Measurements from ENCODE around the gene SYNE3. TPM values are rescaled to one million over a fixed set of nuclear protein-coding genes. Genes with fewer than 3 reads are reported as not detected.
A peak's percentile ranks its signal among the peaks of the same experiment; 100 is the strongest.

SYNE3 gene
- total and polyA plus RNA-seq, 12 donors: 1.8 to 24.8 (median 10.8) TPM

DNA sequence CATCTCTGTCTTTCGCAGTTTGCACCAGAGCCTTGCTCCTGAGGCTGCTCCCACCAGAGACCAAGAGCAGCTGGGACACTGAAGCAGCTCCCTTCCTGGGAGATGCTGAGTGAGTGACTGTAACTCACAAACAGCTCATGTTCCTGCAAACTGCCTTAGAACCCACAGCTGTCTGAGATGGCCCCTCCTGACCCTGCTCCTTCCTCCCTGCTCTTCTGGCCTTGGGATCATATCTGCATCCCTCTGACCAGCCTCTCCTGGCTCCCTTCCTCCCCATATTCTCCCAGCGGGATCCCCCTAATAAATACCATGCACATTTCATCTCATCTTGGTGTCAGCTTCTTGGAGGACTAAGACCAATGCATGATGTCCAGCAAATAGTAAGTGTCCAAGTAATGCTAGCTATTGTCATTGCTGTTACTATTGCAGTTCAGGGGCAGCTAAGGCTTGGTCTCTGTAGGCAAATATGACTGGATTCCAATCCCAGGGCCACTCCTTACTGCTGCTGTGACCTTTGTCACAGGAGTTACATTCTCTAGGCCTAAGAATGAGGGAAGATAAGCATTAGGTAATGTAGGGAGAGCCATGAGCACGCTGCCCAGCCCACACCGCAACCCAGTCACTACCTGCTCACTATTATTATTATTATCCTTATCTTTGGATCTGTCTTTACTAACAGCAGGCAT, 47.9 kb downstream of the SYNE3 start:
- Histone ChIP-seq H3K4me3 (no peak overlapping the region), H3K27me3 (no peaks in the 10 kb centered on the region), H3K4me1 (replicated peaks in 1 of 2) (peaks cover 0 to 7% of the 10 kb centered on the region in 2 donors), H3K9me3 (replicated peaks in 1 of 3) (no peaks in the 10 kb centered on the region), H3K27ac (no peak overlapping the region), H3K36me3 (replicated peaks in 1 of 2) (peaks cover 0 to 3% of the 10 kb centered on the region in 2 donors)
- 81 to 97% (median 91%) methylated on average over 4 of the region's 4 CpGs for WGBS, 4 donors
- TF ChIP-seq POLR2A (IDR thresholded peaks at IDR 0.05) (no peak), CTCF (IDR thresholded peaks at IDR 0.05) (no peak)
- intact Hi-C loops (cut with DNase I): no loop called here
- no peak for DNase-seq

DNA sequence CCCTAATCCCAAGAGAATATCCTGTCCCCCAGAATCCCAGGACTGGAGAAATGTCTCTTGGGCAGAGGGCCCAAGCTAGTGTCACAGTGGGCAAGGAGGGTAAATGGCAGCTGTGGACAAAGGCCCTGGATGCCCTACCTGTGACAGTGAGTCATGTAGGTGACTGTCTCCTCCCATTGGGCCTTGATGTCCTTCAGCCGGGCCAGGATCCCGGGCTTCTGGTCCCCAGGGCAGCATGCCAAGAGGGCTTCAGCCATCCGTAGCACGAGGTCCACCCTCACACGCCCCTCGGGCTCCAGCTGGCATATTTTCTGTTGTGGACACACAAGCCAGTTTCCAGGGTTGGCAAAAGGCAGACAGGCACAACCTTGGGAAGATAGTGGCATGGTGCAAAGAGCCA, 48.8 kb downstream of the SYNE3 start:
- WGBS, 4 donors: 17 to 36% (median 29%) methylated on average over 2 to 6 of the region's 6 CpGs; no CpG with 5 or more reads in 1 of the 4 donors
- intact Hi-C loops (cut with DNase I): no loop called here
- peaks cover 0 to 7% of the 10 kb centered on the region in 2 donors for H3K4me1 ChIP-seq (replicated peaks in 1 of 2)
- H3K27me3 ChIP-seq: no peaks in the 10 kb centered on the region
- no peak overlapping the region for H3K27ac ChIP-seq
- no peak for TF ChIP-seq POLR2A (IDR thresholded peaks at IDR 0.05)
- no peak for TF ChIP-seq CTCF (IDR thresholded peaks at IDR 0.05)
- DNase-seq: peak in 6 of 7 donors; percentile 43 to 65 (median 52)
- H3K36me3 ChIP-seq (replicated peaks in 1 of 2): peaks cover 0 to 3% of the 10 kb centered on the region in 2 donors
- H3K9me3 ChIP-seq (replicated peaks in 1 of 3): no peaks in the 10 kb centered on the region
- H3K4me3 ChIP-seq: no peak overlapping the region

GRCh38 chr14:95467232-95467631, 49.2 kb downstream of the SYNE3 start:
- Histone ChIP-seq H3K36me3 (replicated peaks in 1 of 2) (peaks cover 0 to 3% of the 10 kb centered on the region in 2 donors), H3K27me3 (no peaks in the 10 kb centered on the region), H3K4me1 (replicated peaks in 1 of 2) (peaks cover 0 to 7% of the 10 kb centered on the region in 2 donors), H3K4me3 (no peak overlapping the region), H3K27ac (no peak overlapping the region), H3K9me3 (replicated peaks in 1 of 3) (no peaks in the 10 kb centered on the region)
- intact Hi-C loops (cut with DNase I): no loop called here
- no peak for TF ChIP-seq POLR2A (IDR thresholded peaks at IDR 0.05)
- no peak for TF ChIP-seq CTCF (IDR thresholded peaks at IDR 0.05)
- WGBS, 4 donors: 84 to 95% (median 93%) methylated on average over 6 of the region's 6 CpGs
- no peak for DNase-seq

Small RNAs within 50 kb of the gene (small RNA-seq; reads per million reads assigned to genes)
- gene SCARNA13: 0.58 to 4.2 reads per million in 2 donors

Other genes with a start within 250 kb of the SYNE3 start
- 1 to 10 TPM; 3.7 to 9.5 (median 5.4) TPM for gene CLMN, start 196.7 kb downstream of the SYNE3 start, total RNA-seq
- 1 to 10 TPM; 2.7 to 2.9 (median 2.9) TPM for gene CLMN, start 196.7 kb downstream of the SYNE3 start, polyA plus RNA-seq
- gene GLRX5, start 18.4 kb upstream of the SYNE3 start, total RNA-seq: 100 to 1,000 TPM in 1 of 9 donors, 10 to 100 TPM in 8; 45.3 to 128 (median 79.5) TPM
- gene GLRX5, start 18.4 kb upstream of the SYNE3 start, polyA plus RNA-seq: 100 to 1,000 TPM in 1 of 3 donors, 10 to 100 TPM in 2; 32.7 to 134 (median 57.6) TPM
- gene TCL1B, start 169.8 kb upstream of the SYNE3 start, total RNA-seq: under 1 TPM in 1 of 9 donors, not detected in 8; 0.06 TPM
- gene TCL1B, start 169.8 kb upstream of the SYNE3 start, polyA plus RNA-seq: under 1 TPM in 1 of 3 donors, not detected in 2; 0.13 TPM
- under 1 TPM in 2 of 9 donors, not detected in 7; 0.22 to 0.33 TPM for gene TCL1A, start 197.5 kb upstream of the SYNE3 start, total RNA-seq
- gene TCL1A, start 197.5 kb upstream of the SYNE3 start, polyA plus RNA-seq: not detected